HepG2 (cell line): Measurements from ENCODE around the gene CCDC57. TPM values are rescaled to one million over a fixed set of nuclear protein-coding genes. Genes with fewer than 3 reads are reported as not detected.

ENCODE experiments used
- CENPX ChIP-seq: sonication (generic); formaldehyde crosslinking; IDR thresholded peaks from 2 replicates; pipeline ENCODE4 v1.9.0; 2021; ENCODE audit warnings: mild to moderate bottlenecking, missing genetic modification reagents, moderate library complexity
- DR1 ChIP-seq: sonication (generic); formaldehyde crosslinking; IDR thresholded peaks from 2 replicates; pipeline ENCODE4 v1.8.0; 2021; ENCODE audit warnings: mild to moderate bottlenecking, missing genetic modification reagents, inconsistent platforms
- GABPB1 ChIP-seq: IDR thresholded peaks from 2 replicates; pipeline ENCODE4 v1.6.1; 2016; ENCODE audit warnings: mild to moderate bottlenecking, missing genetic modification reagents, moderate library complexity, missing compliant biosample characterization
- GPBP1L1 ChIP-seq: sonication (generic); formaldehyde crosslinking; IDR thresholded peaks from 2 replicates; pipeline ENCODE4 v1.5.0; 2020; ENCODE audit warnings: mild to moderate bottlenecking, missing genetic modification reagents
- HHEX ChIP-seq: IDR thresholded peaks from 2 replicates; pipeline ENCODE4 v1.6.1; 2016; ENCODE audit warnings: control low read depth
- HMGXB3 ChIP-seq: sonication (generic); formaldehyde crosslinking; IDR thresholded peaks from 2 replicates; pipeline ENCODE4 v1.4.0; 2020; ENCODE audit warnings: missing genetic modification reagents, borderline replicate concordance
- HNRNPLL ChIP-seq: fragments of 200-400 bp; formaldehyde crosslinking; IDR thresholded peaks from 2 replicates; pipeline ENCODE4 v1.6.1; 2017; ENCODE audit warnings: mild to moderate bottlenecking, low read depth, low read length; ENCODE audit not compliant: poor library complexity, severe bottlenecking
- MLLT10 ChIP-seq: sonication (generic); formaldehyde crosslinking; IDR thresholded peaks from 2 replicates; pipeline ENCODE4 v1.4.0; 2020; ENCODE audit warnings: missing genetic modification reagents
- MYPOP ChIP-seq: sonication (generic); formaldehyde crosslinking; IDR thresholded peaks from 2 replicates; pipeline ENCODE4 v1.8.1; 2023; ENCODE audit warnings: mild to moderate bottlenecking, moderate library complexity, missing genetic modification reagents
- NFRKB ChIP-seq: fragments of 450-650 bp; IDR thresholded peaks from 2 replicates; pipeline ENCODE4 v1.6.1; 2017
- SMARCC2 ChIP-seq: fragments of 450-650 bp; IDR thresholded peaks from 2 replicates; pipeline ENCODE4 v1.6.1; 2017; ENCODE audit warnings: antibody characterized with exemption, mild to moderate bottlenecking
- TAF1 ChIP-seq: sonication (generic); formaldehyde crosslinking; IDR thresholded peaks from 2 replicates; pipeline ENCODE4 v1.4.0; 2020; ENCODE audit warnings: missing genetic modification reagents
- TBL1XR1 ChIP-seq: fragments of 150-350 bp; IDR thresholded peaks from 2 replicates; pipeline ENCODE4 v1.6.1; 2014; ENCODE audit warnings: borderline replicate concordance, low read length; ENCODE audit not compliant: partially characterized antibody
- TOPORS ChIP-seq: sonication (generic); formaldehyde crosslinking; IDR thresholded peaks from 2 replicates; pipeline ENCODE4 v1.8.0; 2023; ENCODE audit warnings: mild to moderate bottlenecking, missing genetic modification reagents
- ZC3H4 ChIP-seq: sonication (generic); formaldehyde crosslinking; IDR thresholded peaks from 2 replicates; pipeline ENCODE4 v1.4.0; 2020; ENCODE audit warnings: missing genetic modification reagents, borderline replicate concordance
- ZFP91 ChIP-seq: sonication (generic); formaldehyde crosslinking; IDR thresholded peaks from 2 replicates; pipeline ENCODE4 v1.9.0; 2022; ENCODE audit warnings: missing genetic modification reagents, mild to moderate bottlenecking, borderline replicate concordance
- ZNF121 ChIP-seq: sonication (generic); formaldehyde crosslinking; IDR thresholded peaks from 2 replicates; pipeline ENCODE4 v1.5.0; 2020; ENCODE audit warnings: mild to moderate bottlenecking, missing genetic modification reagents
- ZNF282 ChIP-seq: fragments of 450-650 bp; IDR thresholded peaks from 2 replicates; pipeline ENCODE4 v1.6.1; 2018; ENCODE audit not compliant: partially characterized antibody
- ZNF484 ChIP-seq: sonication (generic); formaldehyde crosslinking; IDR thresholded peaks from 2 replicates; pipeline ENCODE4 v1.5.1; 2020; ENCODE audit warnings: mild to moderate bottlenecking, low read depth, missing genetic modification reagents, borderline replicate concordance
- ZNF576 ChIP-seq: sonication (generic); formaldehyde crosslinking; IDR thresholded peaks from 2 replicates; pipeline ENCODE4 v1.4.0; 2020; ENCODE audit warnings: mild to moderate bottlenecking, missing genetic modification reagents
- ZNF792 ChIP-seq: IDR thresholded peaks from 2 replicates; pipeline ENCODE4 v1.6.1; 2016
- ZNF883 ChIP-seq: sonication (generic); formaldehyde crosslinking; IDR thresholded peaks from 2 replicates; pipeline ENCODE4 v1.5.1; 2020; ENCODE audit warnings: mild to moderate bottlenecking, missing genetic modification reagents; ENCODE audit errors: not compliant biosample characterization
- polyA plus RNA-seq, 8 experiments: library from polyadenylated mRNA; depleted of rRNA in 3 of 8; stranded (reverse) in 7 of 8; unstranded in 1 of 8; fragments of >200 nt; fragmentation: Illumina TruSeq in 4 of 8; extraction: Trizol in 4 of 8; gene quantifications; 2 replicates each; pipeline versions ENCODE4 v1.2.1 to v1.2.3, GENCODE V29; 2011 to 2016; ENCODE audit warnings: low read depth in 4 of 8, missing spikeins in 1 of 8, mixed read lengths in 1 of 8; ENCODE audit not compliant: insufficient read depth in 1 of 8
- total RNA-seq, 5 experiments: library from RNA; depleted of rRNA; stranded (reverse); fragments of >200 nt; fragmentation: Illumina TruSeq; extraction: Trizol; gene quantifications; 2 replicates each; pipeline ENCODE4 v1.2.3, GENCODE V29; 2016; ENCODE audit warnings: low read depth in 1 of 5

CCDC57 gene
- total and polyA plus RNA-seq, 2 of the 13 experiments (the other 11 are each of a cell fraction or from before 2014, with no cell fraction given), result 59.3 to 59.9 TPM

- TF ChIP-seq HMGXB3 (peak; percentile 78), DR1 (peak; percentile 87), SMARCC2 (no peak), ZNF484 (CRISPR knock-in tag) (no peak), ZNF576 (CRISPR knock-in tag) (no peak; the same call in 1 of the 2 replicates), MLLT10 (CRISPR knock-in tag) (peak; percentile 81; the same call in 1 of the 2 replicates), CENPX (no peak), TBL1XR1 (no peak), HNRNPLL (no peak), ZC3H4 (no peak), ZNF121 (CRISPR knock-in tag) (peak; percentile 89), GABPB1 (CRISPR knock-in tag) (peak; percentile 80), MYPOP (CRISPR knock-in tag) (peak; percentile 93), ZNF883 (CRISPR knock-in tag) (peak; percentile 79), ZNF792 (CRISPR knock-in tag) (peak; percentile 93), ZFP91 (CRISPR knock-in tag) (peak; percentile 91), TOPORS (CRISPR knock-in tag) (peak; percentile 99), ZNF282 (no peak), HHEX (CRISPR knock-in tag) (no peak), NFRKB (no peak), TAF1 (peak; percentile 50; the same call in 1 of the 2 replicates), GPBP1L1 (CRISPR knock-in tag) (no peak)
These were observed 23.7 kb upstream of the CCDC57 start (continued) for GRCh38 chr17:82236142-82236971.
